Activated naive CD8-positive, alpha-beta T cell treated with anti-CD3 and anti-CD28 coated beads for 36 hours (primary cell): ENCODE data around the gene GID4. TPM values are rescaled to one million over a fixed set of nuclear protein-coding genes. Genes with fewer than 3 reads are reported as not detected.
A peak's percentile ranks its signal among the peaks of the same experiment; 100 is the strongest.

Source experiments
- DNase-seq: peaks from one replicate; pipeline ENCODE4 v3.0.0; 2021
- H3K27ac Mint-ChIP-seq: one replicate; pipeline ENCODE4 v1.8.0; 2022; ENCODE audit warnings: mild to moderate bottlenecking, moderate library complexity, mixed read lengths
- H3K27me3 Mint-ChIP-seq: one replicate; pipeline ENCODE4 v1.8.0; 2022; ENCODE audit warnings: mild to moderate bottlenecking, mixed read lengths
- H3K36me3 Mint-ChIP-seq: one replicate; pipeline ENCODE4 v1.8.0; 2021; ENCODE audit warnings: mild to moderate bottlenecking, mixed read lengths
- H3K4me1 Mint-ChIP-seq: one replicate; pipeline ENCODE4 v1.8.0; 2021; ENCODE audit warnings: mixed read lengths
- H3K4me3 Mint-ChIP-seq: one replicate; pipeline ENCODE4 v1.8.0; 2022; ENCODE audit warnings: mild to moderate bottlenecking, moderate library complexity, mixed read lengths
- H3K9me3 Mint-ChIP-seq: one replicate; pipeline ENCODE4 v1.8.0; 2022; ENCODE audit warnings: mixed read lengths
- total RNA-seq, 2 experiments: library from RNA; stranded (reverse); gene quantifications; one replicate each; pipeline ENCODE4 v1.2.3, GENCODE V29; 2021

GID4 gene
- total RNA-seq, 2 experiments from 2014 or later: 7.2 to 7.7 TPM

GRCh38 chr17:18008496-18009268 lies 30.5 kb upstream of the GID4 start:
- DNase-seq: no peak
- Mint-ChIP-seq H3K4me1 (no peaks in the 10 kb centered on the region), H3K27ac (no peak overlapping the region), H3K9me3 (no peaks in the 10 kb centered on the region), H3K36me3 (peaks cover 14% of the 10 kb centered on the region), H3K4me3 (no peak overlapping the region), H3K27me3 (no peaks in the 10 kb centered on the region)

- H3K36me3 Mint-ChIP-seq: peaks cover 14% of the 10 kb centered on the region
- no peak overlapping the region for H3K27ac Mint-ChIP-seq
- DNase-seq: no peak
- H3K9me3 Mint-ChIP-seq: no peaks in the 10 kb centered on the region
- no peak overlapping the region for H3K4me3 Mint-ChIP-seq
- H3K27me3 Mint-ChIP-seq: no peaks in the 10 kb centered on the region
- H3K4me1 Mint-ChIP-seq: peaks cover 4% of the 10 kb centered on the region
These were observed 29.4 kb upstream of the GID4 start for GRCh38 chr17:18009609-18010420.

- Mint-ChIP-seq H3K27me3 (no peaks in the 10 kb centered on the region), H3K4me1 (peaks cover 4% of the 10 kb centered on the region), H3K4me3 (no peak overlapping the region), H3K9me3 (no peaks in the 10 kb centered on the region), H3K27ac (no peak overlapping the region), H3K36me3 (peaks cover 13% of the 10 kb centered on the region)
- DNase-seq: no peak
These were observed 27.9 kb upstream of the GID4 start for GRCh38 chr17:18011286-18011685.

DNA sequence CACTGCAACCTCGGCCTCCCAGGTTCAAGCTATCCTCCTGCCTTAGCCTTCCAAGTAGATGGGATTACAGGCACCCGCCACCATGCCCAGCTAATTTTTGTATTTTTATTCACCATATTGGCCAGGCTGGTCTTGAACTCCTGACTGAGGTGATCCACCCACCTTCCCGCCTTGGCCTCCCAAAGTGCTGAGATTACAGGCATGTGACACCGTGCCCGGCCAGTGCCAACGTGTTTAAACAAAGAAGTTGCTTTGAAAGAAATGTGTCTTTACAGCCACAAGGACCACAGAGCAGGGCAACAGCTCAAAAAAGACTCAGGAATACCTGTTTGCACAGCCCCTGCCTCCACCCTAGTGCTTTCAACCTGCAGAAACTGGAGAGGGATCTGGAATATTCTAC lies 25.2 kb upstream of the GID4 start:
- no peak overlapping the region for H3K4me3 Mint-ChIP-seq
- DNase-seq: no peak
- H3K27ac Mint-ChIP-seq: peak overlapping the region; percentile 51
- H3K9me3 Mint-ChIP-seq: no peaks in the 10 kb centered on the region
- H3K27me3 Mint-ChIP-seq: no peaks in the 10 kb centered on the region
- H3K36me3 Mint-ChIP-seq: peaks cover 7% of the 10 kb centered on the region
- peaks cover 4% of the 10 kb centered on the region for H3K4me1 Mint-ChIP-seq

DNA sequence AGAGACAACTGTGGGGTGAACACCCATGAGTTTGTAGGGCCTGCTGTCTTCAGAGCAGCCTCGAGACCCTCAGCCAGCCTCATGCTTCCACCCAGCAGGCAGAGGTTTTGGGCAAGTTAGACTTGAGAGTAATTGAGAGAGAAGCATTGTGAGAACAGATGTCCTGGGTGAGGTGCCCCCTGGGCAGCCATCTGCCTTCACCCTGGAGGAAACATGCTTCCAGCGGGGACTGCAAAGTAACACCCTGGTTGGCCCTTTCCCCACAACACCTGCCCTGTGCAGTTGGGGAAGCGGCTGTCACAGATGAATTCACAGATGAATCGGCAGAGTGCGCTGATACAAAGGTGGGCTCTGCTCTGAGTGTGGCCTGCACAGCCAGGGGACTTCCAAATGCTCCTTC lies 23.6 kb upstream of the GID4 start:
- no peak for DNase-seq
- H3K36me3 Mint-ChIP-seq: peaks cover 2% of the 10 kb centered on the region
- H3K27me3 Mint-ChIP-seq: no peaks in the 10 kb centered on the region
- H3K4me3 Mint-ChIP-seq: no peak overlapping the region
- H3K9me3 Mint-ChIP-seq: no peaks in the 10 kb centered on the region
- H3K27ac Mint-ChIP-seq: no peak overlapping the region
- H3K4me1 Mint-ChIP-seq: peaks cover 4% of the 10 kb centered on the region

DNA sequence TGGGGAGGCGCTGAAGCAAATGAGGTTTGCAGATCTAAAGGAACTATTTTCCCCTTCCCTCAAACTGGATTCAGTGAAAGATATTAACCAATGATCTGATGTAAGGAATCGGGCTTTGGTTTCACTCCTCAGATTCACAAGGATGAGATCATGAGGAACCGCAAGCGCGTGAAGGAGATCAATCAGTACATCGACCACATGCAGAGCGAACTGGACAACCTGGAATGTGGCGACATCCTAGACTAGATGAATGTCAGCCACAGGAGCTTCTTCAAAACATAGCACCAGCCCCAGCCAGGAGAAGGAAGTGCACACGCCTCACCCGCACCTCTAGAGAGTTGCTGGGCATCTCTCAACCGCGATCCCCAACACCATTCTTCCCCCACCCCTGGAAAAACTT lies 22.8 kb upstream of the GID4 start:
- no peak for DNase-seq
- no peaks in the 10 kb centered on the region for H3K9me3 Mint-ChIP-seq
- no peak overlapping the region for H3K27ac Mint-ChIP-seq
- H3K36me3 Mint-ChIP-seq: peaks cover 1% of the 10 kb centered on the region
- H3K4me3 Mint-ChIP-seq: no peak overlapping the region
- peaks cover 4% of the 10 kb centered on the region for H3K4me1 Mint-ChIP-seq
- no peaks in the 10 kb centered on the region for H3K27me3 Mint-ChIP-seq

DNA sequence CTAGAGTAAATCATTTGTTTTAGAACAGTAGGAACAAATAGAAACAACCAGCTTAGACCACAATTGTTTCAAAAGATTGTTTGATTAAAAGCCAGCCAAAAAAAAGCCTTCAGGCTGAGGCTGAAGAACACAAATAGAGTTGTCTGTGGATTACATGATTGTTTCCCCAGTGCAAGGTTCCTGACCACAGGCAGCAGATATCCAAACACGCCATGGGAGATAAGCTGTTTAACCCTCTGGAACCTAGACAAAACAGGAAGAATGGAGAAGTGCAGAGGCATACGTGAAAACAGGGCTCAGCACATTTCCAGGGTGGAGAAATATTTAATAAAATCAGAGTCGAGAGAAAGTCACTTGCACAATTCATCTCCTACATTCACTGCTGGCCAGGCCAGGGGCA lies 21.2 kb upstream of the GID4 start:
- H3K4me1 Mint-ChIP-seq: peaks cover 4% of the 10 kb centered on the region
- H3K36me3 Mint-ChIP-seq: peaks cover 1% of the 10 kb centered on the region
- H3K9me3 Mint-ChIP-seq: no peaks in the 10 kb centered on the region

DNA sequence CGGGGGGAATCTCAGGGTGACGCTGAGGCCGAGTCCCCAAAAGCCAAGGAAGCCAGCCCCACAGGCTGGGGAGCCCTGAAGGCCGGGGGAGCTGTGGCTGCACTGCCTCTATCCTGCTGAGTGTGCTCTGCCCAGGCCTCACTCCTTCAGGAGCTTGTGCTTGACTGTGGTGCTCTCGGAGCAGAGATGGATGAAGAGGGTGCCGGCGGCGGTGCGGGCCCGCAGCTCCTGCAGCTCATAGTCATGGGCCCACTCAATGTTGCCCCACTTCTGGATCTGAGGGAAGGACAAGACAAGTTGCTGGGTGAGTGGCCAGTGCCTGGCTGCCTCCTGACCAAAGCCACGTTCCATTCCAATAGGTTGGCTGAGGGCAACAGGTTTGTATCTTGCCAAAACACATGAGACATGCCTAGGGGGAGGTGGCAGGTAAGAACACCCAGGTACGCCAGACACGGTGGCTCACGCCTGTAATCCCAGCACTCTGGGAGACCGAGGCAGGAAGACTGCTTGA lies 20.7 kb upstream of the GID4 start:
- no peak overlapping the region for H3K27ac Mint-ChIP-seq

More for the DNA sequence above, 21.2 kb upstream of the GID4 start:
- DNase-seq: no peak
- Mint-ChIP-seq H3K27me3 (no peaks in the 10 kb centered on the region), H3K27ac (no peak overlapping the region), H3K4me3 (no peak overlapping the region)

DNA sequence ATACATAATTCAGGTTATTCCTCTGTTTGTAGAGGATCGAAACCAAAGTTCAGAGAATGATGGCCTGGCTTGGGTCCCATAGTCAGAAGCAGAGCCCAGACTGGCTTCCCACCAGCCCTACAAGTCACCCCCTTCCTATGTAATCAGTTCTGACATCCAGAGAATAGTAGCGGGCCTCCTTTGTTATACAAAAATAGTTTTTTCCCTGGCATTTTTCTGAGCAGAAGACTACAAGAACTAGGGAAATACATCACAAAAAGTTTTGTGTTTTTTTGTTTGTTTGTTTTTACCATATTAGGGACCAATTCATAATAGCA lies 19.4 kb upstream of the GID4 start:
- H3K4me1 Mint-ChIP-seq: peaks cover under 1% of the 10 kb centered on the region
- H3K36me3 Mint-ChIP-seq: no peaks in the 10 kb centered on the region
- no peak for DNase-seq
- H3K4me3 Mint-ChIP-seq: no peak overlapping the region
- H3K27ac Mint-ChIP-seq: no peak overlapping the region
- no peaks in the 10 kb centered on the region for H3K9me3 Mint-ChIP-seq
- no peaks in the 10 kb centered on the region for H3K27me3 Mint-ChIP-seq

More for the DNA sequence above, 20.7 kb upstream of the GID4 start:
- Mint-ChIP-seq H3K4me3 (no peak overlapping the region), H3K36me3 (peaks cover under 1% of the 10 kb centered on the region), H3K27me3 (no peaks in the 10 kb centered on the region), H3K9me3 (no peaks in the 10 kb centered on the region), H3K4me1 (peaks cover 4% of the 10 kb centered on the region)
- DNase-seq: no peak

- Mint-ChIP-seq H3K4me3 (no peak overlapping the region), H3K9me3 (no peaks in the 10 kb centered on the region), H3K27me3 (no peaks in the 10 kb centered on the region), H3K27ac (no peak overlapping the region), H3K4me1 (peaks cover 9% of the 10 kb centered on the region), H3K36me3 (peaks cover 3% of the 10 kb centered on the region)
- no peak for DNase-seq
These were observed 18.2 kb upstream of the GID4 start for GRCh38 chr17:18020971-18021370.

DNA sequence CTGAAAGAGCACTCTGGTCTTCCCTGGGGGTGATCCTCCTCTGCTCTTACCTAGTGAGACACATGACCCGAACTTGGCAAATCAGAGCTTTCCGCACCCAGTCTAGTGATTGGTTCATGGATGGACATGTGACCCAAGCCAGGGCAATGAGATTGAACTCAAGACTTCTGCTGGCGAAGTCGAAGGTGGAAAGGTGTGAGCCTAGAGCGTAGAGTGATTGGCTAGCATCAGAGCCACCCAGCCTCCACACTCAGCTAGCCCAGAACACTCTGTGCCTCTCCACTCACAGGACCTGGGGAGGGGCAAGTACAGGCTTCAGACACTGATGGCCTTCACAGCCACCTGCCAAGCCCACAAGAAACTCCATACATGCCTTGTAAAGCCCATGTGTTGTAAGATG lies 17.8 kb upstream of the GID4 start:
- no peaks in the 10 kb centered on the region for H3K27me3 Mint-ChIP-seq
- H3K4me1 Mint-ChIP-seq: peaks cover 13% of the 10 kb centered on the region
- H3K4me3 Mint-ChIP-seq: no peak overlapping the region
- no peaks in the 10 kb centered on the region for H3K9me3 Mint-ChIP-seq
- no peak overlapping the region for H3K27ac Mint-ChIP-seq
- no peak for DNase-seq
- H3K36me3 Mint-ChIP-seq: peaks cover 3% of the 10 kb centered on the region

- Mint-ChIP-seq H3K27ac (peak overlapping the region; percentile 37), H3K9me3 (no peaks in the 10 kb centered on the region), H3K4me1 (peaks cover 18% of the 10 kb centered on the region), H3K27me3 (no peaks in the 10 kb centered on the region), H3K36me3 (peaks cover 6% of the 10 kb centered on the region), H3K4me3 (no peak overlapping the region)
- DNase-seq: peak; percentile 49
These were observed 13.8 kb upstream of the GID4 start for GRCh38 chr17:18025241-18025944.

- H3K9me3 Mint-ChIP-seq: no peaks in the 10 kb centered on the region
- peaks cover 6% of the 10 kb centered on the region for H3K36me3 Mint-ChIP-seq
- H3K4me1 Mint-ChIP-seq: peaks cover 18% of the 10 kb centered on the region
- no peak overlapping the region for H3K4me3 Mint-ChIP-seq
- H3K27me3 Mint-ChIP-seq: no peaks in the 10 kb centered on the region
- peak; percentile 39 for DNase-seq
- H3K27ac Mint-ChIP-seq: peak overlapping the region; percentile 37
These were observed 13.0 kb upstream of the GID4 start for GRCh38 chr17:18025945-18026776.

GRCh38 chr17:18027280-18027679 lies 11.9 kb upstream of the GID4 start:
- no peak for DNase-seq
- H3K36me3 Mint-ChIP-seq: peaks cover 6% of the 10 kb centered on the region
- H3K9me3 Mint-ChIP-seq: no peaks in the 10 kb centered on the region
- no peaks in the 10 kb centered on the region for H3K27me3 Mint-ChIP-seq
- H3K27ac Mint-ChIP-seq: no peak overlapping the region
- H3K4me1 Mint-ChIP-seq: peaks cover 18% of the 10 kb centered on the region
- H3K4me3 Mint-ChIP-seq: no peak overlapping the region
